Measurements from ENCODE around the gene CDKAL1. TPM values are rescaled to one million over a fixed set of nuclear protein-coding genes. Genes with fewer than 3 reads are reported as not detected.

Gene CDKAL1
- total RNA-seq, 5 donors from 2014 or later (not counting 1 experiment from before 2014, with no cell fraction given), result 18.8 to 29.9 (median 20.5) TPM

DNA sequence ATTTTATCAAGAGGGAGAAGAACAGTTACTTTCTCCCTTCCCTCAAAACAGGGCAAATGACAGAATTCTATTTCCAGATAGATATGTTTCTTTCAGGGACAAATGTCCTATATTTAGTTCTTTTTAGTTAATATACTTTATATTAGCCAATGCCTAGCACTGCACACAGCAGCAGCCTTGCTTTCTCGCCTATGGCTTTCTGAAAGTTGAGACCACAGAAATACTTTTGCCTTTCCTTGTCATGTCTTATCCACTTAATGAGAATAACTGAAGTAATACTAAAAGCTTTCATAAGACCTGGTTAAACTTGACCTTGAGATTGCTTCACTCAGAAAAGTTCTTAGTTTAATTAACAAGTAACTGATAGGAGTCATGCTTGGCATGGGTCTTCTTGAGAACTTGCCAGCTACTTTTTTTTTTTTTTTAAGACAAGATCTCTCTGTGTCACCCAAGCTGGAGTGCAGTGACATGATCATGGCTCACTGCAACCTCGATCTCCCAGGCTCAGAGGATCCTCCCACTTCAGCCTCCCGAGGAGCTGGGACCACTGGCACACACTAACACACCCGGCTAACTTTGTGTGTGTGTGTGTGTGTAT is 159.3 kb downstream of the CDKAL1 start:
- no peak overlapping the region for H3K4me3 Mint-ChIP-seq
- Histone ChIP-seq H3K36me3 (ENCODE audit: control insufficient read depth in 2 of 2, extremely low read depth in 1 of 2, insufficient read depth in 1 of 2, low read length in 1 of 2) (no peaks in the 10 kb centered on the region), H3K9me3 (no peaks in the 10 kb centered on the region), H3K27me3 (replicated peaks in 1 of 2; ENCODE audit: control insufficient read depth in 2 of 2, extremely low read depth in 1 of 2, insufficient read depth in 2 of 2, low read length in 1 of 2) (no peaks in the 10 kb centered on the region), H3K27ac (ENCODE audit: low read length) (no peak overlapping the region), H3K4me1 (ENCODE audit: control insufficient read depth in 1 of 2, extremely low read depth in 1 of 2, insufficient read depth in 2 of 2, low read length in 2 of 2) (peaks cover 2 to 3% of the 10 kb centered on the region in 2 experiments), H3K4me3 (ENCODE audit: control insufficient read depth in 1 of 2, extremely low read depth in 1 of 2, low read length in 1 of 2) (no peak overlapping the region)
- ATAC-seq (replicated peaks in 1 of 4) (no peak), DNase-seq (no peak)
- H3K27me3 Mint-ChIP-seq, result no peaks in the 10 kb centered on the region
- no peak overlapping the region for H3K27ac Mint-ChIP-seq
- no peaks in the 10 kb centered on the region for H3K9me3 Mint-ChIP-seq
- POLR2A ChIA-PET, result no interaction called here
- peaks cover 21% of the 10 kb centered on the region for H3K36me3 Mint-ChIP-seq
- CTCF ChIA-PET, result no interaction called here
- WGBS (ENCODE audit: insufficient coverage), result 100% methylated on average over 1 of the region's 4 CpGs
- peaks cover 20 to 40% (median 38%) of the 10 kb centered on the region in 3 donors for H3K4me1 Mint-ChIP-seq

DNA sequence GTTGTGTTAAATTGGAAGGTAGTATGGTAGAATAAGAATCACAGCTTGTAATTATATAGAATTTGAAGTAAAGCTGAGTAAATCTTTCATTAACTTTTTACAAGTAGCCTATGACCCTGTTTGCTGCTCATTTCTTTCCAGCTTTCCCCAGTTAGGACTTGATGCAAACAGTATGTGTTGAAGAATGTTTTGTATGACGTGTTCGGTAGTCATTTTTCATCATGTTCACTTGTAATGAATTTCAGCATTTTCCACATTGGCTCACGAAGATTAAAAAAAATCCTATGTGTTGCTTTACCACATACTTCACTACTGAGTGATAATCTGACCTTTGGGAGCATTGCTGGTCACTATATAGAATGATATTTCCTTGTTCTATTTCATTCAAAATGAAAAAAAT is 162.4 kb downstream of the CDKAL1 start:
- no peak for ATAC-seq (replicated peaks in 1 of 4)
- Histone ChIP-seq H3K9me3 (no peaks in the 10 kb centered on the region), H3K4me3 (ENCODE audit: control insufficient read depth in 1 of 2, extremely low read depth in 1 of 2, low read length in 1 of 2) (no peak overlapping the region), H3K27me3 (replicated peaks in 1 of 2; ENCODE audit: control insufficient read depth in 2 of 2, extremely low read depth in 1 of 2, insufficient read depth in 2 of 2, low read length in 1 of 2) (no peaks in the 10 kb centered on the region), H3K36me3 (ENCODE audit: control insufficient read depth in 2 of 2, extremely low read depth in 1 of 2, insufficient read depth in 1 of 2, low read length in 1 of 2) (no peaks in the 10 kb centered on the region), H3K27ac (ENCODE audit: low read length) (no peak overlapping the region), H3K4me1 (ENCODE audit: control insufficient read depth in 1 of 2, extremely low read depth in 1 of 2, insufficient read depth in 2 of 2, low read length in 2 of 2) (no peaks in the 10 kb centered on the region)
- no peaks in the 10 kb centered on the region for H3K9me3 Mint-ChIP-seq
- H3K4me1 Mint-ChIP-seq, result peaks cover 17 to 30% (median 30%) of the 10 kb centered on the region in 3 donors
- H3K36me3 Mint-ChIP-seq, result peaks cover 19% of the 10 kb centered on the region
- no peaks in the 10 kb centered on the region for H3K27me3 Mint-ChIP-seq
- ChIA-PET CTCF (interaction anchor here in 1 of 2 donors (0.7 kb wide), 1 partner anchor 31 kb away, joined by 6 read pairs; no protein-coding TSS in a partner anchor), POLR2A (no interaction called here)
- no CpG with 5 or more reads among the region's 3 CpGs for WGBS (ENCODE audit: insufficient coverage)
- H3K27ac Mint-ChIP-seq, result no peak overlapping the region
- H3K4me3 Mint-ChIP-seq, result no peak overlapping the region
- no peak for DNase-seq

DNA sequence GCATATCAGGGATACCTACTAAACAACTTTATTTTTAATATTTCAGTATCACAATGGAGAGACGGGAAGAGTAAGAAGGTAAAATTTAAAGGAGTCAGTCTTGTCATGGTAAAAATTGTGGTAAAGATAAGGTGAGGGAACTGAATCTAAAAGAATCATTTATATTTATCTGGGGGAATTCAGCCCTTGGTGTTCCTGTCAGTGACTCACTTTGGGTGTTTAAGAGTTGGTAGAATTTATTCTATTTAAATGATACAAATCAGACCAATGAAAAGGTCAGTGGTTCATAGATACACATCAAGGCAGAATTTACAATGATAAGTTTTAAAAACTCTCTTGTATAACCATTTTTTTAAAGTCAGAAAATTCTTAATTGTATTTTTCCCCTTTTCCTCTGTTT is 164.4 kb downstream of the CDKAL1 start:
- H3K27ac ChIP-seq (ENCODE audit: low read length), result no peak overlapping the region
- POLR2A ChIA-PET, result no interaction called here
- Mint-ChIP-seq H3K27ac (no peak overlapping the region), H3K27me3 (no peaks in the 10 kb centered on the region), H3K4me1 (peaks cover 31 to 34% (median 33%) of the 10 kb centered on the region in 3 donors), H3K9me3 (no peaks in the 10 kb centered on the region), H3K4me3 (no peak overlapping the region), H3K36me3 (peaks cover 16% of the 10 kb centered on the region)
- WGBS (ENCODE audit: insufficient coverage), result no CpG with 5 or more reads among the region's 1 CpG
- no peaks in the 10 kb centered on the region for H3K36me3 ChIP-seq (ENCODE audit: control insufficient read depth in 2 of 2, extremely low read depth in 1 of 2, insufficient read depth in 1 of 2, low read length in 1 of 2)
- no peak overlapping the region for H3K4me3 ChIP-seq (ENCODE audit: control insufficient read depth in 1 of 2, extremely low read depth in 1 of 2, low read length in 1 of 2)
- H3K27me3 ChIP-seq (replicated peaks in 1 of 2; ENCODE audit: control insufficient read depth in 2 of 2, extremely low read depth in 1 of 2, insufficient read depth in 2 of 2, low read length in 1 of 2), result no peaks in the 10 kb centered on the region
- CTCF ChIA-PET, result no interaction called here
- H3K9me3 ChIP-seq, result no peaks in the 10 kb centered on the region
- ATAC-seq (replicated peaks in 1 of 4), result no peak
- no peaks in the 10 kb centered on the region for H3K4me1 ChIP-seq (ENCODE audit: control insufficient read depth in 1 of 2, extremely low read depth in 1 of 2, insufficient read depth in 2 of 2, low read length in 2 of 2)
- DNase-seq, result no peak

DNA sequence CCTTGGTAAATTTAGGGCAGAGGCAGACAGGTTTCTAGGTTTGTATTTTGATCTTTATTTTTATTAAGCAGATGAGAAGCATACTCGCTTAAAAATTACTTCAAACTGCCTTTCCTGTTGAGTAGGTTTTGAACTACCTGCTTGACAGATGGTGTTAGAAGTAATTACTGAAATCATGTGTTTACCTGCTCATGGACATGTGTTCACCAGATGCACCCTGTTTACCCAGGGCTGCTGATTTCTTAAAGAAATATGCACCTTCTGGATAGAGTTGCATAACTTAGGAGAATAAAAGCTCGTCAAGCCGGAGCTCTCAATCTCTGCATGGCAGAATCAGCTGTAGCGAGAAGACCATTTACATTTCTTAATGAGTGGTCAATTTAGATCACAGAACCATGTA is 165.1 kb downstream of the CDKAL1 start:
- Mint-ChIP-seq H3K27me3 (no peaks in the 10 kb centered on the region), H3K36me3 (peaks cover 16% of the 10 kb centered on the region), H3K9me3 (no peaks in the 10 kb centered on the region), H3K4me1 (peaks cover 37 to 40% (median 39%) of the 10 kb centered on the region in 3 donors), H3K27ac (no peak overlapping the region), H3K4me3 (no peak overlapping the region)
- no peak overlapping the region for H3K27ac ChIP-seq (ENCODE audit: low read length)
- DNase-seq (no peak), ATAC-seq (replicated peaks in 1 of 4) (no peak)
- H3K36me3 ChIP-seq (ENCODE audit: control insufficient read depth in 2 of 2, extremely low read depth in 1 of 2, insufficient read depth in 1 of 2, low read length in 1 of 2), result no peaks in the 10 kb centered on the region
- no peaks in the 10 kb centered on the region for H3K9me3 ChIP-seq
- no peaks in the 10 kb centered on the region for H3K4me1 ChIP-seq (ENCODE audit: control insufficient read depth in 1 of 2, extremely low read depth in 1 of 2, insufficient read depth in 2 of 2, low read length in 2 of 2)
- ChIA-PET CTCF (no interaction called here), POLR2A (no interaction called here)
- WGBS (ENCODE audit: insufficient coverage), result no CpG with 5 or more reads among the region's 4 CpGs
- H3K27me3 ChIP-seq (replicated peaks in 1 of 2; ENCODE audit: control insufficient read depth in 2 of 2, extremely low read depth in 1 of 2, insufficient read depth in 2 of 2, low read length in 1 of 2), result no peaks in the 10 kb centered on the region
- no peak overlapping the region for H3K4me3 ChIP-seq (ENCODE audit: control insufficient read depth in 1 of 2, extremely low read depth in 1 of 2, low read length in 1 of 2)

DNA sequence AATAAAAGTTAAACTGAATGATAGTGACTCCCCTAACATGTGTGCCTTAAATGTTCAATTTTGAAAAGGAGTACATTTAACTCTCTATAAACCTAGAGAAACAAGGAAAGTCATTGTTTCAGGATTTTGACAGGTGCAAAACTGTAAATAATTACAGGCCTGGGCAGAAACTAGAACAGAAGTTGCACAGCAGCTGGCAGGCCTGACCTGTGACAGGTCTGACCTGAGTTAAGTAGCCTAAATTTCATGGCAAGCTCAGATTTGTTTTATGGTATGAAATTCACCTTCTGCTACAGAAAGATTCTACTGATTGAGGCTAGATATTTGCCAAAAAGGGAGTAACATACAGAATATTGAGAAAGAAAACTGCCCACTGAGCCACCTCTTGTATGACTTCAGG is 166.1 kb downstream of the CDKAL1 start:
- H3K36me3 Mint-ChIP-seq, result peaks cover 9% of the 10 kb centered on the region
- H3K27ac ChIP-seq (ENCODE audit: low read length), result no peak overlapping the region

DNA sequence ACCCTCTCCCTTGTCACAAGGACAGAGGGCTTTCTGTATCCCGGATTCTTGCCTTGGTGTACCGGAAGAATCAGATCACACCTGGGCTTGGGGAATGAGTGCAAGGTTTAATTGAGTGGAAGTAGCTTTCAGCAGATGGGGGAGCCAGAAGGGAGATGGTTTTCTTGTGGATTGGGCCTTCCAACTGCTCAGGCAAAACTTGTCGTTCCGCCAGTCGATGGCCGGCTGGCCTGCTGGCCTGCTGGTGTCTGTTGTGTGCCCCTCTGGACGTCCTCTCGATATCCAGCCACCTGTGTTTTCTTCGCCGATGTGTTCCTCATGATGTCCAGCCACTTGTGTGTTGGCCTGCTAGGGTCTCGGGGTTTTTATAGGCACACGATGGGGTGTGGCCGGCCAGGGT is 168.1 kb downstream of the CDKAL1 start:
- WGBS (ENCODE audit: insufficient coverage), result 99% methylated on average over 8 of the region's 13 CpGs
- ATAC-seq (replicated peaks in 1 of 4) (no peak), DNase-seq (no peak)
- CTCF ChIA-PET, result no interaction called here
- Mint-ChIP-seq H3K9me3 (no peaks in the 10 kb centered on the region), H3K4me3 (no peak overlapping the region), H3K4me1 (peaks cover 48 to 56% (median 49%) of the 10 kb centered on the region in 3 donors), H3K36me3 (peaks cover 9% of the 10 kb centered on the region), H3K27ac (no peak overlapping the region), H3K27me3 (no peaks in the 10 kb centered on the region)
- no peaks in the 10 kb centered on the region for H3K9me3 ChIP-seq
- H3K4me3 ChIP-seq (ENCODE audit: control insufficient read depth in 1 of 2, extremely low read depth in 1 of 2, low read length in 1 of 2), result no peak overlapping the region
- no peaks in the 10 kb centered on the region for H3K4me1 ChIP-seq (ENCODE audit: control insufficient read depth in 1 of 2, extremely low read depth in 1 of 2, insufficient read depth in 2 of 2, low read length in 2 of 2)
- no peaks in the 10 kb centered on the region for H3K27me3 ChIP-seq (replicated peaks in 1 of 2; ENCODE audit: control insufficient read depth in 2 of 2, extremely low read depth in 1 of 2, insufficient read depth in 2 of 2, low read length in 1 of 2)
- POLR2A ChIA-PET, result no interaction called here
- no peak overlapping the region for H3K27ac ChIP-seq (ENCODE audit: low read length)
- no peaks in the 10 kb centered on the region for H3K36me3 ChIP-seq (ENCODE audit: control insufficient read depth in 2 of 2, extremely low read depth in 1 of 2, insufficient read depth in 1 of 2, low read length in 1 of 2)

More for the DNA sequence above, 166.1 kb downstream of the CDKAL1 start:
- ChIA-PET CTCF (no interaction called here), POLR2A (interaction anchor here in 1 of 2 donors (0.6 kb wide), 1 partner anchor 393 kb away, joined by 3 read pairs; no protein-coding TSS in a partner anchor)
- DNase-seq, result no peak
- Mint-ChIP-seq H3K4me3 (no peak overlapping the region), H3K4me1 (peaks cover 35 to 40% (median 37%) of the 10 kb centered on the region in 3 donors), H3K27me3 (no peaks in the 10 kb centered on the region), H3K9me3 (no peaks in the 10 kb centered on the region), H3K27ac (no peak overlapping the region)
- ATAC-seq (replicated peaks in 1 of 4), result no peak
- Histone ChIP-seq H3K4me3 (ENCODE audit: control insufficient read depth in 1 of 2, extremely low read depth in 1 of 2, low read length in 1 of 2) (no peak overlapping the region), H3K4me1 (ENCODE audit: control insufficient read depth in 1 of 2, extremely low read depth in 1 of 2, insufficient read depth in 2 of 2, low read length in 2 of 2) (no peaks in the 10 kb centered on the region), H3K9me3 (no peaks in the 10 kb centered on the region), H3K36me3 (ENCODE audit: control insufficient read depth in 2 of 2, extremely low read depth in 1 of 2, insufficient read depth in 1 of 2, low read length in 1 of 2) (no peaks in the 10 kb centered on the region), H3K27me3 (replicated peaks in 1 of 2; ENCODE audit: control insufficient read depth in 2 of 2, extremely low read depth in 1 of 2, insufficient read depth in 2 of 2, low read length in 1 of 2) (no peaks in the 10 kb centered on the region)

All from T-cell (primary cell).